Non-pigmented ciliary epithelial cell (primary cell): ENCODE data around the gene CNBD2.
"Not testable (repeated sequence)": the region's sequence is repeated elsewhere in the genome, so short reads cannot be mapped to it uniquely, and the experiment has no call there.

Experiments used
- DNase-seq: peaks from one replicate; pipeline ENCODE4 v3.0.0-alpha.2; 2010; ENCODE audit warnings: low read depth

CNBD2 gene

DNA sequence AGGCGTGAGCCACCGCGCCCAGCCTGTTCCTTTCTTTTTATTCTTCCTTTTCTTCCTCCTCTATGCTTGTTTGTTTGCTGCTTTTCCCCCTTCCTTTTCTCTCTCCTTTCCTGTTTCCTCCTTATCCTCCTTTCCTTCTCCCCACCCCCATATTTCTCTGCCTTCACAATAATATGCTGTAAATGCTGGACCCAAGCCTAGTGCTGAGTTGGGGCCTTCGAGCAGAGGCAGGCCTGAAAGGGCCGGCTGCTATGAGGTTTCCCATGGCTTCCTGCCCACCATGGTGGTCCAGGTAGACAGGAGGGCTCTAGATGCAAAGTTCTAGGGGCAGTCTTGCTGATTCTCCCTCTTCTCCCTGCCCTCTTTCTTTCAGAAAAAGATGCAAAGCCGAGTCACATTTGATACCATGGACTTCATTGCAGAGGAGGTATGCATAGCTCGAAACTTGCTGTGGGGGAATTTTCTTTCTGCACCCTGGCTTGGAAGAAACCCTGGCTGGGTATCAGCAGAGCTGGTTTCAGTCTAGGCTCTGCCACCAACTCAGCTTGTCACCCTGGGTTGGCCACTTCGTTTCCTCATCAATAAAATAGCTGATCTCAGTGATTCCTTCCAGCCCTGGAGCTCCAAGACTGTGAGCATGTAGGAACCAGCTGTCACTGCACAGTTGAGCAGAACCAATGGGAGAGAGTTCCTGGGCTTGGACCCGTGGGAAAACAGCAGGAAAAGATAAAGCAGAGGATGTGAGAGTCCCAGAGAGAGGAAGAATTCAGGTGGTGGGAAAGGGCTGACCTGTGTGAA is 7.4 kb downstream of the CNBD2 start:
- no peak for DNase-seq

GRCh38 chr20:35978041-35978513 is 9.7 kb downstream of the CNBD2 start:
- DNase-seq, result no peak

GRCh38 chr20:35979544-35979943 is 11.2 kb downstream of the CNBD2 start:
- no peak for DNase-seq

- no peak for DNase-seq
Measured at GRCh38 chr20:35981969-35982368, 13.6 kb downstream of the CNBD2 start.

DNA sequence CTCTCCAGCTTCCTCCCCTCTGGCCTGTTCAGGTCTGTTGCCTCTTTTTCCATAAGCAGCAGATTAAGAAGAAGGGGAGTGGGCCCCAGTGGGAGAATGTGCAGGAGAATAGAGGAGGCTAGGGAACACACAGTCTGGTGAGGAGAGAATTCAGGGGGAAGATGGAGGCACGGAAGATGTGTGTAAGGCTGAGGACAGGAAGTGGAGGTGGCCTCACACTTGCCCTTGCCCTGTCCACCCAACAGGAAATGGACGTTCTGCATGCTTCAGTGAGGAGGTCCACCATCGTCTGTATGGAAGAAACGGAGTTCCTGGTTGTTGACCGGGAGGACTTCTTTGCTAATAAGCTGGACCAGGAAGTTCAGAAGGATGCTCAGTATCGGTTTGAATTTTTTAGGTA is 16.0 kb downstream of the CNBD2 start:
- DNase-seq, result no peak

GRCh38 chr20:35985806-35986205 is 17.4 kb downstream of the CNBD2 start:
- DNase-seq, result no peak

DNA sequence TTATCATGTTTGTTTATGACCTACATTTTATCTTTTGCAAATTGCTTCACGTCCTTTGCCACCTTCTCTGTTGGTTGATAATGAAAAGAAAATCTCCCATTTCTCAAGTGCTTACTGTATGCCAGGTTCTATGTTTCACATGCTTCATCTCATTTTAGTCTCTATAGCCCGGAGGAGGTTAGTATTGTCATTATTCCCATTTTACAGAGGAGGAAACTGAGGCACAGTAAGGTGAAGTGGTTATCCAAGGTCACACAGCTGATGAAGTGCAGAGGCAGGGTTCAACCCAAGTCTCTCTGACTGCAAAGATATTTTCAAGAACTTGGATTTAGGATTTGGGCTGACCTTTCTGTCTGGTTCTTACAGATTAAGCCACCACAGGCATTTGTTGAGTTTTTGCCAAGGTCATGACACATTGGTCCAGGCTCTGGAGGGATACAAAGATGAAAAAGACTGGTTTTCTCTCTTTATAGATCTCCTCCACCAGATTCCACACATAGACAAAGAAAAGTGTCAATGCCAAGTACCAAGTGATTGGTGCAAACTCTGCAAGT is 20.6 kb downstream of the CNBD2 start:
- no peak for DNase-seq

- no peak for DNase-seq
Measured at GRCh38 chr20:35991142-35991771, 22.9 kb downstream of the CNBD2 start.

GRCh38 chr20:35992713-35993335 is 24.4 kb downstream of the CNBD2 start:
- peak; percentile 18 for DNase-seq

GRCh38 chr20:35994994-35995453 is 26.6 kb downstream of the CNBD2 start:
- peak; percentile 36 for DNase-seq

- not testable (repeated sequence) for DNase-seq
Measured at GRCh38 chr20:35996492-35996891, 28.1 kb downstream of the CNBD2 start.

DNA sequence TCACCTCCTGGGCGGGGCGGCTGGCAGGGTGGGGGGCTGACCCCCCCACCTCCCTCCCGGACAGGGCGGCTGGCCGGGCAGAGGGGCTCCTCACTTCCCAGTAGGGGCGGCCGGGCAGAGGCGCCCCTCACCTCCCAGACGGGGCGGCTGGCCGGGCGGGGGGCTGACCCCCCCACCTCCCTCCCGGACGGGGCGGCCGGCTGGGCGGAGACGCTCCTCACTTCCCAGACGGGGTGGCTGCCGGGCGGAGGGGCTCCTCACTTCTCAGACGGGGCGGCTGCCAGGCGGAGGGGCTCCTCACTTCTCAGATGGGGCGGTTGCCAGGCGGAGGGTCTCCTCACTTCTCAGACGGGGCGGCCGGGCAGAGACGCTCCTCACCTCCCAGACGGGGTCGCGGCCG is 32.9 kb downstream of the CNBD2 start:
- DNase-seq, result not testable (repeated sequence)

DNA sequence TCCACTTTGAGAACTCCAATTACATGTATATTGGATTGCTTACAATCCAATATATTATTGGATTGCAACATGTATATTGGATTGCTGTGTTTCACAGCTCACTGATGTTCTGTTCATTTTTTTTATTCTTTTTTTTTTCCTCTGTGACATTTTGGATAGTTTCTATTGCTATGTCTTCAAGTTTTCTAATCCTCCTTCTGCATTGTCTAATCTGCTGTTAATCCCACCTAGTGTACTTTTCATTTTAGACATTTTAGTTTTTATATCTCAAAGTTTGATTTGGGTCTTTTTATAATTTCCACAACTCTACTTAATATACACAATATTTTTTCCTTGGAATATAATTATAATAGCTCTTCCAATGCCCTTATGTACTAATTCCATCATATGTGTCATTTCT is 34.5 kb downstream of the CNBD2 start:
- no peak for DNase-seq

DNA sequence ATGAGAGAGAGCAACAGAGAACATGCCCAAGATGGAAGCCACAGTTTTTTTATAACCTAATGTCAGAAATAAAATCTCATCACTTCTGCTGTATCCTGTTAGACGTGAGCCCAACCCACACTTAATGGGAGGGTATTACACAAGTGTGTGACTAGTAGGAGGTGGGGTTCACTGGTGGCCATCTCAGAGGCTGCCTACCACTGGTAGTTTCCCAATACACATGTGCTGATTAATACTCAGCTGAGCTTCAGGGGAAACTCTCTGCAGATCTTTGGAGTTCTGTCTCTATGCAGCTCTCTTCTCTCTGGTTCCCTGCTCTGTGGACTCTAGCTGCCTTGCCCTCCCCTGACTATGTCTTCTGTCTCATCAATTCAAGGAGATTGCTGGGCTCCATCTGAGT is 35.7 kb downstream of the CNBD2 start:
- DNase-seq, result no peak

DNA sequence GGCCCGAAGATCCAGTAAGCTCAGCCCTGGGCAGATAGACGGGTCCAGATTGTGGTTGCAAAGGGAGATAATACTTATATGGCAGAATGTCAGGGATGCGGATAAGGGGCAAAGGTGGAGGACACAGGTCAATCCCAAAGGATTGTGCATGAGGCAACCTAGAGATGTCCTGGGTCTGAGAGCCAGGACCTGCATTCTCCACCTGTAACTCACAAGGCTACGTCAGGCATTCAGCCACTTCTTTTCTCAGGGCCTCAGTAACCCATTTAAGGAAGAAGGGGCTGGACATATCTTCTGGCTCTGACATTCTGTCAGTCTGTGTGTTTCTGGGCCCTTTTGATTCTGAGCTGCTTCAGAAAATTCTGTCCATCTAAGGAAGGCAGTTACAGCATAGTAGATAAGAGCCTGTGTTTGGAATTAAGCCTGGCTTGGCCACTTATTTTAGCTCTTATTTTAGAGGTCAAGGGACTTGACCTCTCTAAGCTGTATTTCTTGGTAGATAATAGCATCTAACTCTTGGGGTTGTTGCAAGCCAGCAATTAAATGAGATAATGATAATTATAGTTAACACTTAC is 40.2 kb downstream of the CNBD2 start:
- no peak for DNase-seq

GRCh38 chr20:36010076-36010475 is 41.7 kb downstream of the CNBD2 start:
- no peak for DNase-seq

DNA sequence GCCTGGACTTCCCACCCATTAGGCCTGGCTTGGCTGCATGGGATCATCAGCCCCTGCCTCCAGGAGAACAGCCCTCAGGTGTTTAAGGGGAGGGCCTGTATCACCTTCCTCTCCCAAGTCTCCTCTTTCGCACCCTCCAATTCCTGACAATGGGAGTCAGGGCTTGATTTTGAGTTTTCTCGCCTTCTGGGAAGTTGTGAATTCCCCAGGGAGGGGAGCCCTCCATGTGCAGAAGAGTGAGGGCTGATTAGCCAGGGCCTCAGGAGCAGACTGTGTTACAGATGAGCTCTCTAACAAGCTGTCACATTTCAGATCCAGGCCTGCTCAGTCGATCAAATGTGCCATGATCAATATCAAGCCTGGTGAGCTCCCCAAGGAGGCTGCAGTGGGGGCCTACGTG is 42.4 kb downstream of the CNBD2 start:
- no peak for DNase-seq

DNA sequence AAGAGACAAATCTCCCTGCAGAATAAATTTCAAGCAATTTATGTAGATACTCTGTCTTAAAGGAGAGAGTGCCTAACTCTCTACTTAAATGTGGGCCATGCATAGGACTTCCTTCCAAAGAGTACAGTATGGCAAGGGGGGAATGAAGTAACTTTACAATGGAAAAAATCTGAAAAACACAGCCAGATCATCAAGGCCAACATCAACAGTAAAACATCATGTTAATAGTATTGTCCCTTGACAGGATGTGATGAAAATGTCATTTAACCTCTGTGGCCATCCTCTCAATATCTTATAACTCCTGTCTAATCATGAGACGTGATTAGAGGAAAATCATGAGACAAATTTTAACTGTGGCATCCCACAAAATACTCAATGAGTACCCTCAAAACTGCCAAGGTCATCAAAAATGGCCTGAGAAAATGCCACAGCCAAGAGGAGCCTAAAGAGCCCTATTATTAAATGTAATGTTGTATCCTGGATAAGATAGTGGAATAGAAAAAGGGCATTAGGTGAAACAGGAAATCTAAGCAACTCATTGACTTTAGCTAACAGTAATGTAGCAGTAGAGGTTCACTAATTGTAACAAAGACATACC is 47.5 kb downstream of the CNBD2 start:
- DNase-seq, result no peak

- peak; percentile 23 for DNase-seq
Measured at GRCh38 chr20:36017048-36017951, 48.9 kb downstream of the CNBD2 start.

- DNase-seq, result no peak
Measured at GRCh38 chr20:36018208-36018988, 50.0 kb downstream of the CNBD2 start.
